VCaP (cell line): ENCODE measurements around the gene ZBTB20.

Experiments
- H3K27ac ChIP-seq: fragments of 450-650 bp; 2 replicates; pipeline ENCODE4 v1.5.1; 2017
- CTCF ChIP-seq: fragments of 450-650 bp; conservative IDR thresholded peaks from 2 replicates; pipeline ENCODE4 v1.5.1; 2017; ENCODE audit warnings: mild to moderate bottlenecking, moderate library complexity

Gene ZBTB20

GRCh38 chr3:114623420-114624046 lies 523.6 kb downstream of the ZBTB20 start:
- TF ChIP-seq CTCF = no peak

GRCh38 chr3:114622001-114622400 lies 525.1 kb downstream of the ZBTB20 start:
- no peak overlapping the region for H3K27ac ChIP-seq
- TF ChIP-seq CTCF = no peak

More at GRCh38 chr3:114623420-114624046, 523.6 kb downstream of the ZBTB20 start:
- H3K27ac ChIP-seq = no peak overlapping the region

GRCh38 chr3:114619771-114620170 lies 527.3 kb downstream of the ZBTB20 start:
- TF ChIP-seq CTCF = no peak

GRCh38 chr3:114615523-114616085 lies 531.5 kb downstream of the ZBTB20 start:
- TF ChIP-seq CTCF = no peak
- H3K27ac ChIP-seq = no peak overlapping the region

More at GRCh38 chr3:114619771-114620170, 527.3 kb downstream of the ZBTB20 start:
- no peak overlapping the region for H3K27ac ChIP-seq

- no peak overlapping the region for H3K27ac ChIP-seq
- TF ChIP-seq CTCF = no peak
These were observed 537.0 kb downstream of the ZBTB20 start for GRCh38 chr3:114609973-114610630.

- no peak overlapping the region for H3K27ac ChIP-seq
- no peak for TF ChIP-seq CTCF
These were observed 538.8 kb downstream of the ZBTB20 start for GRCh38 chr3:114608293-114608692.

GRCh38 chr3:114606336-114606735 lies 540.8 kb downstream of the ZBTB20 start:
- TF ChIP-seq CTCF = no peak

More at GRCh38 chr3:114606336-114606735, 540.8 kb downstream of the ZBTB20 start:
- no peak overlapping the region for H3K27ac ChIP-seq
